ENCODE data around the gene GNG12. TPM values are rescaled to one million over a fixed set of nuclear protein-coding genes. Genes with fewer than 3 reads are reported as not detected.
"Not testable (repeated sequence)": the region's sequence is repeated elsewhere in the genome, so short reads cannot be mapped to it uniquely, and the experiment has no call there.

Gene GNG12
- total RNA-seq, 1 donor from 2014 or later: 100 TPM

DNA sequence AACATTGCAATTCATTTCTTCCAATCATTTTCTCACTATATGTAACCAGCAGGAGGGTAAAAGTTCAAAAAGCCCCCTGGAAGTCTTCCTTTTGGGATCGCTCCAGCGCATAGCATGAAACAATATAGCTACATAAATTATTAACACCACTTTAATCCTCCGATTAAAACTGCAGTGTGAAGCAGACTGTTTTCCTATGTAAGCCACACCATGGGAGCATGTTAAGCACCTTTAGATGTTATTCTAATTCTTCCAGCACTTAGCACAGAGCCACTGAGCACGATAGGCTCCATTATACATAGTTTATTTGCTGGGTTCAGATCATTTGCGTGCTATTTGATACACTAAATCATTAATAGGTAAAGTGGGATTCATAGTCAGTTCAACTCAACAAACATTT is 166.6 kb downstream of the GNG12 start:
- no peak for DNase-seq (ENCODE audit: extremely low spot score, unreplicated experiment)
- no peaks in the 10 kb centered on the region for H3K36me3 Mint-ChIP-seq (ENCODE audit: unreplicated experiment)
- H3K4me3 Mint-ChIP-seq (ENCODE audit: unreplicated experiment): no peak overlapping the region
- H3K9me3 Mint-ChIP-seq (ENCODE audit: unreplicated experiment): no peaks in the 10 kb centered on the region
- H3K27me3 Mint-ChIP-seq (ENCODE audit: unreplicated experiment): no peaks in the 10 kb centered on the region
- TF ChIP-seq, protein P1, sequence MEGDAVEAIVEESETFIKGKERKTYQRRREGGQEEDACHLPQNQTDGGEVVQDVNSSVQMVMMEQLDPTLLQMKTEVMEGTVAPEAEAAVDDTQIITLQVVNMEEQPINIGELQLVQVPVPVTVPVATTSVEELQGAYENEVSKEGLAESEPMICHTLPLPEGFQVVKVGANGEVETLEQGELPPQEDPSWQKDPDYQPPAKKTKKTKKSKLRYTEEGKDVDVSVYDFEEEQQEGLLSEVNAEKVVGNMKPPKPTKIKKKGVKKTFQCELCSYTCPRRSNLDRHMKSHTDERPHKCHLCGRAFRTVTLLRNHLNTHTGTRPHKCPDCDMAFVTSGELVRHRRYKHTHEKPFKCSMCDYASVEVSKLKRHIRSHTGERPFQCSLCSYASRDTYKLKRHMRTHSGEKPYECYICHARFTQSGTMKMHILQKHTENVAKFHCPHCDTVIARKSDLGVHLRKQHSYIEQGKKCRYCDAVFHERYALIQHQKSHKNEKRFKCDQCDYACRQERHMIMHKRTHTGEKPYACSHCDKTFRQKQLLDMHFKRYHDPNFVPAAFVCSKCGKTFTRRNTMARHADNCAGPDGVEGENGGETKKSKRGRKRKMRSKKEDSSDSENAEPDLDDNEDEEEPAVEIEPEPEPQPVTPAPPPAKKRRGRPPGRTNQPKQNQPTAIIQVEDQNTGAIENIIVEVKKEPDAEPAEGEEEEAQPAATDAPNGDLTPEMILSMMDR (IDR thresholded peaks at IDR 0.05): no peak
- H3K4me1 Mint-ChIP-seq (ENCODE audit: unreplicated experiment): peaks cover 5% of the 10 kb centered on the region
- H3K27ac Mint-ChIP-seq (ENCODE audit: unreplicated experiment): no peak overlapping the region

DNA sequence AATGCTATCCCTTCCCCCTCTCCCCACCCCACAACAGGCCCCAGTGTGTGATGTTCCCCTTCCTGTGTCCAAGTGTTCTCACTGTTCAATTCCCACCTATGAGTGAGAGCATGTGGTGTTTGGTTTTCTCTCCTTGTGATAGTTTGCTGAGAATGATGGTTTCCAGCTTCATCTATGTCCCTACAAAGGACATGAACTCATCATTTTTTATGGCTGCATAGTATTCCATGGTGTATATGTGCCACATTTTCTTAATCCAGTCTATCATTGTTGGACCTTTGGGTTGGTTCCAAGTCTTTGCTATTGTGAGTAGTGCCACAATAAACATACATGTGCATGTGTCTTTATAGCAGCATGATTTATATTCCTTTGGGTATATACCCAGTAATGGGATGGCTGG is 168.0 kb downstream of the GNG12 start:
- not testable (repeated sequence) for H3K4me3 Mint-ChIP-seq (ENCODE audit: unreplicated experiment); H3K36me3 Mint-ChIP-seq (ENCODE audit: unreplicated experiment); H3K4me1 Mint-ChIP-seq (ENCODE audit: unreplicated experiment); H3K9me3 Mint-ChIP-seq (ENCODE audit: unreplicated experiment); H3K27me3 Mint-ChIP-seq (ENCODE audit: unreplicated experiment); H3K27ac Mint-ChIP-seq (ENCODE audit: unreplicated experiment); DNase-seq (ENCODE audit: extremely low spot score, unreplicated experiment)

DNA sequence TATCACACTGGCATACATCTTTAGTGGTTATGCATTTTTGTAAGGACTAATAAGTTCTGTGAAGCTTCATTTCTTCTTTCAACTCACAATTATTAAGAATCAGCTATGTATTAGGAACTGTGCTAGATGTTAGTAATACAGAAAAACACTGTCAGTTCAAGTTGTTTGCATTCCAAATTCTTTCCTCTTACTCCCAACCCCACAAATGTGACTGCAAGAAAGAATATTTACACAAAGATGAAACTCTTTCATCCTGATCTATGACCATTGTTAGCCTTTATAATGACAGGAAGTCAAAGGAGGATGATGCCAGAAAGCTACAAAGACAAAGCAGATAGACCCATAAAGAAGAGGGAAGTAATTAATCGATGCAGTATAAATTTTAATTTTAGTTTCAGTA is 169.2 kb downstream of the GNG12 start:
- no peak for DNase-seq (ENCODE audit: extremely low spot score, unreplicated experiment)
- Mint-ChIP-seq H3K4me3 (ENCODE audit: unreplicated experiment) (no peak overlapping the region), H3K27ac (ENCODE audit: unreplicated experiment) (no peak overlapping the region), H3K27me3 (ENCODE audit: unreplicated experiment) (no peaks in the 10 kb centered on the region), H3K36me3 (ENCODE audit: unreplicated experiment) (no peaks in the 10 kb centered on the region), H3K4me1 (ENCODE audit: unreplicated experiment) (peaks cover 5% of the 10 kb centered on the region), H3K9me3 (ENCODE audit: unreplicated experiment) (no peaks in the 10 kb centered on the region)
- TF ChIP-seq, protein P1 (IDR thresholded peaks at IDR 0.05): no peak

DNA sequence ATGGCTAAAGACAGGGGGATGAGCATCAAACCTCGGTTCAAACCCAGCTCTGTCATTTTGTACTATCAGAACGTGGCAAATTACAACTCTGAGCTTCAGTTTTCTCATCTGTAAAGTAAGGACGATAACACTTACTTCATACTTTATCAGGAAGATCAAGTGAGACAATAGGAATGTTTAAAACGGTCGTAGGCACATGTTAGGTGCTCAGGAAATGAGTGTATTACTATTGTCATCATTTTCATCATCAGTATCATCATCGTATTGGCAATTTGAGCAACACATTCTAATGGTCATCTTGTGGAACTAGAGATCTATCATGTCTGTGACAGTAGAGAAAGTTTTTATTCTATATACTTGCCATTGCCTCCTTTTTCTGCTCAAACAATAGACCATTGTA is 170.4 kb downstream of the GNG12 start:
- H3K4me3 Mint-ChIP-seq (ENCODE audit: unreplicated experiment): no peak overlapping the region
- H3K27me3 Mint-ChIP-seq (ENCODE audit: unreplicated experiment): no peaks in the 10 kb centered on the region
- peaks cover 5% of the 10 kb centered on the region for H3K4me1 Mint-ChIP-seq (ENCODE audit: unreplicated experiment)
- TF ChIP-seq, protein P1 (IDR thresholded peaks at IDR 0.05): no peak
- H3K9me3 Mint-ChIP-seq (ENCODE audit: unreplicated experiment): no peaks in the 10 kb centered on the region
- no peak for DNase-seq (ENCODE audit: extremely low spot score, unreplicated experiment)
- no peaks in the 10 kb centered on the region for H3K36me3 Mint-ChIP-seq (ENCODE audit: unreplicated experiment)
- H3K27ac Mint-ChIP-seq (ENCODE audit: unreplicated experiment): no peak overlapping the region

- H3K27me3 Mint-ChIP-seq (ENCODE audit: unreplicated experiment): no peaks in the 10 kb centered on the region
- H3K9me3 Mint-ChIP-seq (ENCODE audit: unreplicated experiment): no peaks in the 10 kb centered on the region
- DNase-seq (ENCODE audit: extremely low spot score, unreplicated experiment): no peak
- H3K27ac Mint-ChIP-seq (ENCODE audit: unreplicated experiment): no peak overlapping the region
- H3K36me3 Mint-ChIP-seq (ENCODE audit: unreplicated experiment): no peaks in the 10 kb centered on the region
- TF ChIP-seq, protein P1 (IDR thresholded peaks at IDR 0.05): no peak
- H3K4me3 Mint-ChIP-seq (ENCODE audit: unreplicated experiment): no peak overlapping the region
- peaks cover 5% of the 10 kb centered on the region for H3K4me1 Mint-ChIP-seq (ENCODE audit: unreplicated experiment)
Measured at GRCh38 chr1:67659229-67659628, 174.0 kb downstream of the GNG12 start.

DNA sequence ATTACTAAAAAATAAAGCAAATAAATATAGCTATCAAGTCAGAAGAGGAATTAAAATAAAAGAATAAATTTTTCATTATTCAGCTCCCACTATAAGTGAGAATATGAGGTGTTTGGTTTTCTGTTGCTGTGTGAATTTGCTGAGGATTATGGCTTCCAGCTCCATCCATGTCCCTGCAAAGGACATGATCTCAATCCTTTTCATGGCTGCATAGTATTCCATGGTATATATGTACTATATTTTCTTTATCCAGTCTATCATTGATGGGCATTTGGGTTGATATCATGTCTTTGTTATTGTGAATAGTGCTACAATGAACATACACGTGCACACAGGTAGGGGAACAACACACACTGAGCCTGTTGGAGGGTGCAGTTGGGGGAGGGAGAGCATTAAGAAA is 176.1 kb downstream of the GNG12 start:
- not testable (repeated sequence) for DNase-seq (ENCODE audit: extremely low spot score, unreplicated experiment); H3K4me1 Mint-ChIP-seq (ENCODE audit: unreplicated experiment); H3K9me3 Mint-ChIP-seq (ENCODE audit: unreplicated experiment); H3K27ac Mint-ChIP-seq (ENCODE audit: unreplicated experiment); H3K27me3 Mint-ChIP-seq (ENCODE audit: unreplicated experiment); H3K36me3 Mint-ChIP-seq (ENCODE audit: unreplicated experiment); H3K4me3 Mint-ChIP-seq (ENCODE audit: unreplicated experiment)
